Upper lobe of left lung (tissue), 6 donors: ENCODE data around the gene C11orf58. TPM values are rescaled to one million over a fixed set of nuclear protein-coding genes. Genes with fewer than 3 reads are reported as not detected.

ENCODE experiments used
- ATAC-seq, 2 donors: fragments of 200-7000 bp; cut with Tn5 transposase; one replicate each; pipeline ENCODE4 v1.9.1; 2022; ENCODE audit warnings: mild to moderate bottlenecking in 2 of 2, moderate library complexity in 2 of 2; ENCODE audit not compliant: low FRiP score in 2 of 2
- DNase-seq, 2 donors: peaks; one replicate each; pipeline ENCODE4 v3.0.0-alpha.2; 2019 to 2020
- H3K27ac ChIP-seq, 4 donors: fragments of 200-600 bp; sonication (generic); one replicate each; pipeline ENCODE4 v1.5.1; 2016 to 2019
- H3K27me3 ChIP-seq, 4 donors: fragments of 200-600 bp; sonication (generic); one replicate each; pipeline ENCODE4 v1.5.1; 2017 to 2019
- H3K36me3 ChIP-seq, 4 donors: fragments of 200-600 bp; sonication (generic); one replicate each; pipeline ENCODE4 v1.5.1; 2016 to 2019
- H3K4me1 ChIP-seq, 4 donors: fragments of 200-600 bp; sonication (generic); one replicate each; pipeline ENCODE4 v1.5.1; 2018 to 2019
- H3K4me3 ChIP-seq, 4 donors: fragments of 200-600 bp; sonication (generic); one replicate each; pipeline ENCODE4 v1.5.1; 2017 to 2019; ENCODE audit warnings: mild to moderate bottlenecking in 2 of 4, moderate library complexity in 1 of 4
- H3K9me3 ChIP-seq, 4 donors: fragments of 200-600 bp; sonication (generic); one replicate each; pipeline ENCODE4 v1.5.1; 2018 to 2019
- EP300 ChIP-seq, 4 donors: sonication (generic); formaldehyde crosslinking; IDR thresholded peaks; one replicate each; pipeline ENCODE4 v1.5.1; 2017; ENCODE audit warnings: antibody characterized with exemption in 4 of 4, control low read depth in 2 of 4
- POLR2A ChIP-seq, 4 donors: fragments of 450-650 bp; IDR thresholded peaks; one replicate each; pipeline ENCODE4 v1.5.1; 2016 to 2017; ENCODE audit warnings: antibody characterized with exemption in 4 of 4, mild to moderate bottlenecking in 2 of 4
- POLR2AphosphoS5 ChIP-seq, 2 donors: sonication (generic); formaldehyde crosslinking; IDR thresholded peaks; one replicate each; pipeline ENCODE4 v1.5.1; 2017; ENCODE audit warnings: antibody characterized with exemption in 2 of 2
- WGBS, 2 donors: methylation state at CpG; one replicate each; pipeline ENCODE4 v1.1.5; 2017 to 2018; 5-methylcytosine and 5-hydroxymethylcytosine counted together
- total RNA-seq, 6 donors: library from RNA; depleted of rRNA in 4 of 6; stranded (reverse); fragments of >200 nt in 4 of 6; gene quantifications; one replicate each; pipeline versions ENCODE4 v1.1.0 to v1.2.1, GENCODE V29; 2016 to 2021
- TF ChIP-seq, protein P1 (sequence below), 6 experiments: fragments of 450-650 bp in 4 of 6; fragments of 200-600 bp in 2 of 6; sonication (generic) in 2 of 6; IDR thresholded peaks; one replicate each; pipeline ENCODE4 v1.5.1; 2016 to 2019; ENCODE audit warnings: antibody characterized with exemption in 6 of 6
- donor health status: DM: no; HTN: no; CAD: no; lungs with moderate emphysema.
- donor health status: DM: no; HTN: yes; CAD: no; lungs with severe emphysema.

C11orf58 gene
- total RNA-seq, 6 donors from 2014 or later, result 99.9 to 179 (median 112) TPM

DNA sequence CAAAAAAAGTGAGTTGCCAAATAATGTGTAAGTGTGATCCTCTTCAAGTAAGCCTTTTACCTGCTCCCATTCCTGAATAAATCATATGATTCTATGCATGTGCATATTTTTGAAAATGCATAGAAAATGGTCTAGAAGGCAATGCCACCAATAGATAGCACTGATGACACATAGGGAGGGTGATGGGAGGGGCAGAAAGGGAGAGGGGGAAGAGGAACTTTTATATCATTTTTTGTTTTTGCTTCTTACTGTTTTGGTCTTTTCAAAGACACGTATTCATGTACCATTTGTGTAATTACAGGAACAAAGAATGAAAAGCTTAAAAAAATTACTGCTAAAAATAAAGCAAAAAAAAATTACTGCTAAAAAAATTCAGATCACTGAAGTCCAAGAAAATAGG, 60.8 kb downstream of the C11orf58 start:
- ATAC-seq (no peak), DNase-seq (no peak)
- no peak overlapping the region for H3K27ac ChIP-seq
- H3K36me3 ChIP-seq, result peaks cover 0 to 5% (median 2%) of the 10 kb centered on the region in 4 donors
- no peaks in the 10 kb centered on the region for H3K9me3 ChIP-seq
- TF ChIP-seq, protein P1, sequence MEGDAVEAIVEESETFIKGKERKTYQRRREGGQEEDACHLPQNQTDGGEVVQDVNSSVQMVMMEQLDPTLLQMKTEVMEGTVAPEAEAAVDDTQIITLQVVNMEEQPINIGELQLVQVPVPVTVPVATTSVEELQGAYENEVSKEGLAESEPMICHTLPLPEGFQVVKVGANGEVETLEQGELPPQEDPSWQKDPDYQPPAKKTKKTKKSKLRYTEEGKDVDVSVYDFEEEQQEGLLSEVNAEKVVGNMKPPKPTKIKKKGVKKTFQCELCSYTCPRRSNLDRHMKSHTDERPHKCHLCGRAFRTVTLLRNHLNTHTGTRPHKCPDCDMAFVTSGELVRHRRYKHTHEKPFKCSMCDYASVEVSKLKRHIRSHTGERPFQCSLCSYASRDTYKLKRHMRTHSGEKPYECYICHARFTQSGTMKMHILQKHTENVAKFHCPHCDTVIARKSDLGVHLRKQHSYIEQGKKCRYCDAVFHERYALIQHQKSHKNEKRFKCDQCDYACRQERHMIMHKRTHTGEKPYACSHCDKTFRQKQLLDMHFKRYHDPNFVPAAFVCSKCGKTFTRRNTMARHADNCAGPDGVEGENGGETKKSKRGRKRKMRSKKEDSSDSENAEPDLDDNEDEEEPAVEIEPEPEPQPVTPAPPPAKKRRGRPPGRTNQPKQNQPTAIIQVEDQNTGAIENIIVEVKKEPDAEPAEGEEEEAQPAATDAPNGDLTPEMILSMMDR (IDR thresholded peaks at IDR 0.05), result no peak
- H3K27me3 ChIP-seq, result no peaks in the 10 kb centered on the region
- whole genome bisulfite sequencing, 2 donors, result 74 to 83% methylated on average over 1 of the region's 1 CpG
- peaks cover 4 to 8% (median 5%) of the 10 kb centered on the region in 4 donors for H3K4me1 ChIP-seq
- H3K4me3 ChIP-seq, result no peak overlapping the region

GRCh38 chr11:16799890-16800289, 61.4 kb downstream of the C11orf58 start:
- DNase-seq, result no peak
- Histone ChIP-seq H3K27ac (no peak overlapping the region), H3K27me3 (no peaks in the 10 kb centered on the region), H3K4me3 (no peak overlapping the region), H3K36me3 (peaks cover 0 to 5% (median 2%) of the 10 kb centered on the region in 4 donors), H3K9me3 (no peaks in the 10 kb centered on the region), H3K4me1 (peaks cover 9 to 14% (median 11%) of the 10 kb centered on the region in 4 donors)
- no peak for TF ChIP-seq POLR2A (IDR thresholded peaks at IDR 0.05)
- no peak for TF ChIP-seq POLR2AphosphoS5 (IDR thresholded peaks at IDR 0.05)
- no peak for TF ChIP-seq EP300 (IDR thresholded peaks at IDR 0.05)
- TF ChIP-seq, protein P1 (IDR thresholded peaks at IDR 0.05), result no peak
- no peak for ATAC-seq

DNA sequence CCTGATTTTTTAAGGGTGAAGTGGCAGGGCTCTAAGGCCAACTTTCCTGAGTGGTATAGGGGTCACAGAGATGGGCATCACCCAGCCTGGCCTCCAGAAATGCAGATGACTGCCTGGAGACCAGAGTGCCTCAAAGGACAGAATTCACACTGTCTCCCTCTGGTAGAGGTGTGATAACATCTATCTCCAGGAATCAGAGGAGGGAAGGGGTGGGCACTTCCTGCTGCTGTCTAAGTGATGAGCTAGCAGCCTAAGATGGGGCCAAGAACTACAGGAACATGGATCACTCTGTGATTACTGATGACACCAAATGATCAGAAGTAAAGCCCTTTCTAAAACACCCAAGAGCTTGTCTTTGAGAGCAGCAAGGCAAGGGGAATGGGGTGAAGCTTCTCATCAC, 61.9 kb downstream of the C11orf58 start:
- H3K9me3 ChIP-seq, result no peaks in the 10 kb centered on the region
- ATAC-seq (no peak), DNase-seq (no peak)
- peaks cover 0 to 5% (median 2%) of the 10 kb centered on the region in 4 donors for H3K36me3 ChIP-seq
- TF ChIP-seq, protein P1 (IDR thresholded peaks at IDR 0.05), result no peak
- no peak for TF ChIP-seq POLR2A (IDR thresholded peaks at IDR 0.05)
- no peak for TF ChIP-seq EP300 (IDR thresholded peaks at IDR 0.05)
- no peak for TF ChIP-seq POLR2AphosphoS5 (IDR thresholded peaks at IDR 0.05)
- no peak overlapping the region for H3K4me3 ChIP-seq
- no peaks in the 10 kb centered on the region for H3K27me3 ChIP-seq
- peaks cover 11 to 18% (median 14%) of the 10 kb centered on the region in 4 donors for H3K4me1 ChIP-seq
- H3K27ac ChIP-seq, result no peak overlapping the region

DNA sequence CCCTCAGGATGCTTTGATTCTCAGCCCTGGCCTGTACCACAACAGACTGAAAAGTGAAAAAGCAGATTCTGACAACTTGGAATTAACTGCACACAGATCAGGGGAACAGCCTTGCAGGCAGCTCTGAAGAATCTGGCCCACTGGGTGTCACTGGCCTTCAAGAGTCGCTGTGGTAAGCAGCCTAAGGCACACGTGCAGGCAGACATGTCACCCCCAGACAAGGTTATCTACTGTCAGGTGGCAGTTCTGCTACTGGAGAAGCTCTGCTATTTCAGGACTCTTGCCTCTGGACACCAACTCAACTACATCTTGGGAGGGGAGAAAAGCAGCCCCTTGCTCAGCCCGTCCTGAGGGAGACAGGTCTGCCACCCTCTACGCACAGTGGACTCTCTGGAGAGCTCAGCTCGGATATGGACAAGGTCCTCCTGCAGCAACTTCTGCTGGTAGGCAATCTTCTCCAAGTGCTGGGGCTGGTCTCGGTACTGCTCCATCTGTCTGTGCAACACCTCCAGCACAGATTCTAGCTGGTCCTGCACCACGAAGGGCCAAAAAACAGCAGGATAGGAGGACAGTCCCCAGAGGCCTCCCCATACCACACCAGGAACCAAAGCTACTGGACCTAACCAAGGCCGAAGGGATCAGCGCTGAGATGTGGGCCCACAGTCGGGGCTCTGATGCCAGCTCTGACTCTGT, 63.0 kb downstream of the C11orf58 start:
- TF ChIP-seq POLR2A (IDR thresholded peaks at IDR 0.05) (no peak), POLR2AphosphoS5 (IDR thresholded peaks at IDR 0.05) (no peak), EP300 (IDR thresholded peaks at IDR 0.05) (no peak)
- TF ChIP-seq, protein P1 (IDR thresholded peaks at IDR 0.05), result no peak
- no peaks in the 10 kb centered on the region for H3K27me3 ChIP-seq
- no peaks in the 10 kb centered on the region for H3K9me3 ChIP-seq
- no peak overlapping the region for H3K27ac ChIP-seq
- 90 to 94% methylated on average over 8 to 10 of the region's 10 CpGs for WGBS, 2 donors
- no peak overlapping the region for H3K4me3 ChIP-seq
- ATAC-seq (no peak), DNase-seq (no peak)
- peaks cover 0 to 5% (median 2%) of the 10 kb centered on the region in 4 donors for H3K36me3 ChIP-seq
- peaks cover 13 to 20% (median 16%) of the 10 kb centered on the region in 4 donors for H3K4me1 ChIP-seq
